HCT116 (cell line): ENCODE results near the gene SZRD1. TPM values are rescaled to one million over a fixed set of nuclear protein-coding genes. Genes with fewer than 3 reads are reported as not detected.

ENCODE experiments used
- ATAC-seq: fragments of 200-7000 bp; cut with Tn5 transposase; 2 replicates; pipeline ENCODE4 v1.9.1; 2020; ENCODE audit warnings: mild to moderate bottlenecking, moderate library complexity
- BruUV-seq: library from RNA; stranded (reverse); fragments of 400-500 nt; replicated peaks from 2 replicates; lab custom pipeline; 2021; lab: Mats Ljungman, UMichigan
- CTCF ChIA-PET: fragments of 300-600 bp; sonication (Branson Sonifier 250); formaldehyde crosslinking; loops from one replicate; lab custom pipeline; 2021; ENCODE audit warnings: antibody characterized with exemption; lab: Charles Lee
- POLR2A ChIA-PET: fragments of 300-600, 350-600 bp; sonication (Branson Sonifier 250); formaldehyde crosslinking; loops from one replicate; lab custom pipeline; 2021; ENCODE audit warnings: antibody characterized with exemption; lab: Charles Lee
- RAD21 ChIA-PET, 2 experiments: fragments of 300-600 bp; sonication (Branson Sonifier 250); formaldehyde crosslinking; loops; one replicate each; lab custom pipeline; 2023; ENCODE audit warnings: low total read pairs in 2 of 2; ENCODE audit not compliant: uncharacterized antibody in 2 of 2, unreplicated experiment in 2 of 2, low non-redundant PET in 1 of 2; lab: Charles Lee
- DNase-seq: peaks from one replicate; pipeline ENCODE4 v3.0.0-alpha.2; 2010; ENCODE audit warnings: low read depth, low spot score
- H2AFZ ChIP-seq: fragments of 200-600 bp; shearing (Covaris generic), sonication (generic); 2 replicates; pipeline ENCODE4 v1.6.1; 2017; ENCODE audit warnings: low read depth, mixed run types, mixed read lengths, antibody characterized with exemption, low read length; ENCODE audit not compliant: poor library complexity, severe bottlenecking
- H3K27ac ChIP-seq: 2 replicates; pipeline ENCODE4 v1.5.1; 2012; ENCODE audit warnings: low read depth, low read length
- H3K27me3 ChIP-seq: fragments of 200-600 bp; sonication (generic); 2 replicates; pipeline ENCODE4 v1.6.1; 2016; ENCODE audit warnings: mixed run types, low read length, mixed read lengths; ENCODE audit not compliant: insufficient read depth
- H3K36me3 ChIP-seq, 2 experiments: fragments of 200-500 bp in 1 of 2; fragments of 200-600 bp in 1 of 2; sonication (Bioruptor generic) in 1 of 2; sonication (generic) in 1 of 2; 2 replicates each; pipeline versions ENCODE4 v1.5.1 to v1.6.1; 2014 to 2016; ENCODE audit warnings: low read length in 2 of 2, inconsistent platforms in 1 of 2, mixed read lengths in 1 of 2, mixed run types in 1 of 2; ENCODE audit not compliant: insufficient read depth in 2 of 2, control insufficient read depth in 1 of 2
- H3K4me1 ChIP-seq, 2 experiments: fragments of 200-600 bp in 1 of 2; sonication (generic) in 1 of 2; 2 replicates each; pipeline versions ENCODE4 v1.5.1 to v1.6.1; 2012 to 2017; ENCODE audit warnings: low read length in 2 of 2, inconsistent platforms in 1 of 2, mild to moderate bottlenecking in 1 of 2, mixed read lengths in 1 of 2, mixed run types in 1 of 2, moderate library complexity in 1 of 2; ENCODE audit not compliant: insufficient read depth in 2 of 2, control insufficient read depth in 1 of 2
- H3K4me2 ChIP-seq: fragments of 200-600 bp; sonication (generic); 2 replicates; pipeline ENCODE4 v1.6.1; 2017; ENCODE audit warnings: mixed run types, low read length, mixed read lengths
- H3K4me3 ChIP-seq, 2 experiments: fragments of 200-600 bp in 1 of 2; sonication (generic) in 1 of 2; replicated peaks in 1 of 2; 2 replicates each; pipeline ENCODE4 v1.5.1; 2011 to 2016; ENCODE audit warnings: low read length in 2 of 2, control low read depth in 1 of 2, low read depth in 1 of 2, mild to moderate bottlenecking in 1 of 2, mixed read lengths in 1 of 2, mixed run types in 1 of 2
- H3K79me2 ChIP-seq: fragments of 200-600 bp; sonication (generic); 2 replicates; pipeline ENCODE4 v1.6.1; 2017; ENCODE audit warnings: mild to moderate bottlenecking, mixed run types, low read length, moderate library complexity, mixed read lengths; ENCODE audit not compliant: insufficient read depth
- H3K9ac ChIP-seq: fragments of 200-600 bp; sonication (generic); 2 replicates; pipeline ENCODE4 v1.6.1; 2016; ENCODE audit warnings: low read length, mixed read lengths
- H3K9me2 ChIP-seq: fragments of 200-600 bp; sonication (generic), shearing (Covaris generic); 2 replicates; pipeline ENCODE4 v1.6.1; 2017; ENCODE audit warnings: mixed run types, mild to moderate bottlenecking, moderate library complexity; ENCODE audit not compliant: insufficient read depth
- H3K9me3 ChIP-seq, 2 experiments: fragments of 200-500 bp in 1 of 2; fragments of 200-600 bp in 1 of 2; sonication (Bioruptor generic) in 1 of 2; sonication (generic) in 1 of 2; 2 replicates each; pipeline ENCODE4 v1.6.1; 2014 to 2017; ENCODE audit warnings: low read length in 2 of 2, mixed read lengths in 2 of 2, inconsistent platforms in 1 of 2, low read depth in 1 of 2, mild to moderate bottlenecking in 1 of 2, mixed run types in 1 of 2, moderate library complexity in 1 of 2; ENCODE audit not compliant: control insufficient read depth in 1 of 2, insufficient read depth in 1 of 2
- H4K20me1 ChIP-seq: fragments of 200-600 bp; sonication (generic), shearing (Covaris generic); 2 replicates; pipeline ENCODE4 v1.6.1; 2017; ENCODE audit warnings: mixed run types, mild to moderate bottlenecking, moderate library complexity; ENCODE audit not compliant: insufficient read depth
- CBX3 ChIP-seq: IDR thresholded peaks from 2 replicates; pipeline ENCODE4 v1.6.1; 2012; ENCODE audit warnings: low read depth
- CTCF ChIP-seq, 3 experiments: fragments of 200-600 bp in 1 of 3; sonication (generic) in 1 of 3; IDR thresholded peaks in 2 of 3; conservative IDR thresholded peaks in 1 of 3; 2 replicates each; pipeline ENCODE4 v1.5.1; 2012 to 2017; ENCODE audit warnings: low read depth in 2 of 3, low read length in 2 of 3, antibody characterized with exemption in 1 of 3, borderline replicate concordance in 1 of 3, control low read depth in 1 of 3, mild to moderate bottlenecking in 1 of 3, mixed read lengths in 1 of 3, mixed run types in 1 of 3, moderate library complexity in 1 of 3; ENCODE audit not compliant: insufficient read depth in 1 of 3
- ELF1 ChIP-seq: IDR thresholded peaks from 2 replicates; pipeline ENCODE4 v1.6.1; 2012; ENCODE audit warnings: low read depth, borderline replicate concordance
- EZH2phosphoT487 ChIP-seq: fragments of 200-600 bp; IDR thresholded peaks from 2 replicates; pipeline ENCODE4 v1.6.1; 2018; ENCODE audit warnings: antibody characterized with exemption, borderline replicate concordance
- FOSL1 ChIP-seq: IDR thresholded peaks from 2 replicates; pipeline ENCODE4 v1.6.1; 2012; ENCODE audit warnings: low read depth
- JUND ChIP-seq: IDR thresholded peaks from 2 replicates; pipeline ENCODE4 v1.6.1; 2012
- MAX ChIP-seq: IDR thresholded peaks from 2 replicates; pipeline ENCODE4 v1.6.1; 2012
- RAD21 ChIP-seq: IDR thresholded peaks from 2 replicates; pipeline ENCODE4 v1.6.1; 2012; ENCODE audit warnings: low read depth, mild to moderate bottlenecking
- REST ChIP-seq: IDR thresholded peaks from 2 replicates; pipeline ENCODE4 v1.6.1; 2012; ENCODE audit warnings: low read depth
- SIN3A ChIP-seq: IDR thresholded peaks from 2 replicates; pipeline ENCODE4 v1.6.1; 2012; ENCODE audit warnings: low read depth
- SP1 ChIP-seq: IDR thresholded peaks from 2 replicates; pipeline ENCODE4 v1.6.1; 2012; ENCODE audit warnings: low read depth
- TCF7L2 ChIP-seq: IDR thresholded peaks from 2 replicates; pipeline ENCODE4 v1.7.0; 2011; ENCODE audit warnings: borderline replicate concordance, inconsistent platforms; ENCODE audit not compliant: insufficient read depth, insufficient read length; ENCODE audit errors: extremely low read depth
- ZBTB33 ChIP-seq: IDR thresholded peaks from 2 replicates; pipeline ENCODE4 v1.6.1; 2011; ENCODE audit warnings: mild to moderate bottlenecking, low read length, moderate library complexity; ENCODE audit not compliant: insufficient replicate concordance; ENCODE audit errors: extremely low read depth
- intact Hi-C: fragments of 100-400 bp; cut with micrococcal nuclease; formaldehyde crosslinking; loops from 2 replicates; pipeline ENCODE4 v1.10.0; 2022
- total RNA-seq: library from RNA; stranded (reverse); gene quantifications from one replicate; pipeline ENCODE4 v1.2.1, GENCODE V29; 2021; ENCODE audit not compliant: unreplicated experiment

The SZRD1 gene
- total RNA-seq, 1 experiment from 2014 or later: 141 TPM

GRCh38 chr1:16425125-16426025 lies 58.3 kb downstream of the SZRD1 start:
- BruUV-seq: no TSS peak
- H3K4me2 ChIP-seq: no peak overlapping the region
- DNase-seq: no peak
- H3K27me3 ChIP-seq: no peaks in the 10 kb centered on the region
- POLR2A ChIA-PET: no interaction called here
- H3K36me3 ChIP-seq: no peaks in the 10 kb centered on the region
- no peaks in the 10 kb centered on the region for H3K9me3 ChIP-seq
- no peaks in the 10 kb centered on the region for H3K9me2 ChIP-seq
- CTCF ChIA-PET: interaction anchor here (2.4 kb wide), 1 partner anchor 15 kb away, joined by 7 read pairs; the partner anchor contains the start of gene NECAP2
- H3K4me3 ChIP-seq: no peak overlapping the region
- no peak overlapping the region for H2AFZ ChIP-seq
- H3K27ac ChIP-seq: no peak overlapping the region
- no peaks in the 10 kb centered on the region for H3K79me2 ChIP-seq
- ATAC-seq: no peak
- no peak overlapping the region for H3K9ac ChIP-seq
- RAD21 ChIA-PET: interaction anchor here in 1 of 2 experiments (0.5 kb wide), 1 partner anchor 9 kb away, joined by 3 read pairs; no protein-coding TSS in a partner anchor
- H3K4me1 ChIP-seq: peaks cover 0 to 6% of the 10 kb centered on the region in 2 experiments; a peak in 2 of 4 replicates
- H4K20me1 ChIP-seq: no peaks in the 10 kb centered on the region
- intact Hi-C loops: no loop called here
- TF ChIP-seq JUND (no peak), REST (no peak), EZH2phosphoT487 (no peak), TCF7L2 (no peak), CTCF (IDR thresholded peaks at IDR 0.05 in 2 of 3, conservative IDR thresholded peaks at IDR 0.05 in 1 of 3; ENCODE audit: borderline replicate concordance in 1 of 3, insufficient read depth in 1 of 3, low read depth in 2 of 3, low read length in 2 of 3) (no peak), SIN3A (no peak), ZBTB33 (no peak), RAD21 (no peak), CBX3 (no peak), SP1 (no peak), ELF1 (no peak), FOSL1 (no peak), MAX (no peak)
- TF ChIP-seq, all 23 proteins: peak for 0
